M059J (cell line): ENCODE data around the gene PLCD4. TPM values are rescaled to one million over a fixed set of nuclear protein-coding genes. Genes with fewer than 3 reads are reported as not detected.

Experiments
- DNase-seq: peaks from one replicate; pipeline ENCODE4 v3.0.0-alpha.2; 2012; ENCODE audit warnings: low read depth
- total RNA-seq: library from RNA; depleted of rRNA; stranded (reverse); fragments of >200 nt; shearing (Covaris generic); gene quantifications from 2 replicates; pipeline ENCODE4 v1.2.3, GENCODE V29; 2014; rRNA removed

The PLCD4 gene
- 0.34 and 0.39 TPM in 2 replicates for total RNA-seq

DNA sequence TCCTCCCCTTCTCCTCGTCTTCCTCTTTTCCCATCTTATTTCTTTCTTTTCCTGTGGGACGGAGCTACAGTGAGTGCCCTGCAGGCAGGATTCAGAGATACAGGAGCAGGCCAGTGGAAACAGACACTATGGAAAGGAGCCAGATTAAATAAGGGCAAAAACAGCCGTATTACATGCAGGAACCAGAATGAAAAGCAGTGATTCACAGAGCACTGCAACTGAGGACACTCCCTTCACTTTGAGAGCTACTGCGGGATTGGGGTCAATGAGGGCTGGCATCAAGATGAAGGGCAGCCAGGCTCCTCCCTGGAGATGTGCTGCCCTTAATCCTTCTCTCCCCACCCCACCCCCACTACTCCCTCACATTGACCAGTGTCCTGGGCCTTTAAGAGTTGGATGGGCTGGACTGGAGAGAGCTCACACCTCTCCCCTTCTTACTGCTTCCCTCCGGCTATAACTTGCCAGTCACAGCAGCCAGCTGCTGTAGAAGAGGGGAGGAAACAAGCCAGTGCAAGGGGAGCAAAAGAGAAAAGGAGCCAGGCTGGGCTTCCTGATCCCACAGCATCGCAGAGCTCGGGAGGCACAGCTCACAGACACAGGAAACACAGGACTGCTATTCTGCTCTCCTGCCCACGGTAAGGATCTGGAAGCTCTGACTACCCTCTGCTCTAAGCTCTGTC lies at the start of gene PLCD4:
Gene PLCD4 (plus strand): TSS at position 464 of the 680 bp plus-strand sequence. CDS start 7,841 bp downstream, outside the sequence.
- peak; percentile 76 for DNase-seq

DNA sequence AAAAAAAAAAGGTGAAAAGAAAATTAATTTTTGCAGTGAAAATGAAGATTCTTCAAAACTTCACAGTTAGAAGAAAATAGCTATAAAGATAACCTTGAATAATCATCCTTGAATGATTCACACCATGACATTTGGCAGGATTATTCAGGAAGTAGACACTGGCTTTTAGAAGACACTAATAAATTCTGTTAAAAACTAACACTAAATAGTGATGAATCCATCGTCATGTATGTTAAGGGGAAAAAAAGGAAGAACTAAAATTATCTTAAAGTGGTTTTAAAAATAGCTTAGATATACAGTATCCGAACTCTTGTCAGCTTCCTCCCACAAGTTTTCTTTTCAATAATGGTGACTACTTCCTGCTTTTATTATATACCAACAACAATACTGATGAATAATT lies 49.8 kb upstream of the PLCD4 start:
- DNase-seq, result no peak

DNA sequence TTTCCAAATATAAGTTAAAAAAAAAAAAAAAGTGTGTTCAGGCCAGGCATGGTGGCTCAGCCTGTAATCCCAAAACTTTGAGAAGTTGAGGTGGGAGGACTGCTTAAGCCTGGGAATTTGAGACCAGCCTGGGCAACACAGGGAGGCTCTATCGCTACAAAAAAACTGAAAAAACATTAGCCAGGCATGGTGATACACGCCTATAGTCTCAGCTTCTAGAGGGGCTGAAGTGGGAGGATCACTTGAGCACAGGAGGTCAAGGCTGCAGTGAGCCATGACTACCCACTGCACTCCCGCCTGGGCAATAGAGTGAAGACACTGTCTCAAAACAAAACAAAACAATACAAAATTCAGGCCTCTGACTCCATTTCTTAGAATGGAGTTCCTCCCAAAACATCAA lies 48.7 kb upstream of the PLCD4 start:
- no peak for DNase-seq

DNA sequence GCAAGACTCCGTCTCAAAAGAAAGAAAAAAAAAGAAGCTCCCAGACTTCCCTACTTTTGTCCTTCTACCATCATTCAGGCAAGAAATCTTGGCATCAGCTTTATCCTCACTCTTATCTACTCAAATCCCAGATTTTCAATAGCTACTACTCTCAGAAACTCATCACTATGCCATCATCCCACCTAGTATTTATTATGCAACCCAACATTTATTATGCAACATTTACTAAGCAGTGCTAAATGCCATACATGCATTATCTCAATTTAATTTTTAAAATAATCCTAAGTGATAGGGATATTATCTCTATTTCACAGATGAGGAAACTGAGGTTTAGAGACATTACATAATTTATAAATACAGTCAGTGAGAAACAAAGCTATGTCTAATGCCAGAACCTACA lies 43.6 kb upstream of the PLCD4 start:
- no peak for DNase-seq

DNA sequence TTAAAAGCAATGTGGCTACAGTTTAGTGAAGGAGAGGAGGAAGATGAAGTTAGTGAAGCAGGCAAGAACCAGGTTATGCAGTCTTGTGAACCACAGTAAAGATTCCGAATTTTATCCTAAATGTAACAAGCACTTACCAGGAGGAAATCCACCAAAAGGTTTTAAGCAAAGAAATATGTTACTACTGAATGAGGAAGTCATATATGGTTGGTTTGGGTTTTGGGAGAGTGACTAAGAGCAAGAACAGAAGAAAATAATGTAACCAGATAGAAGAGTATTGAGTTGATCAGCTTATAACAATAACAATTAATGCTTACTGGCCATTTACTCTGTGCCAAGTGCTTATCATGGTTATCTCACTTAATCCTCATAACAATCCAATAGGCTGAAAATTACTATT lies 41.4 kb upstream of the PLCD4 start:
- no peak for DNase-seq

DNA sequence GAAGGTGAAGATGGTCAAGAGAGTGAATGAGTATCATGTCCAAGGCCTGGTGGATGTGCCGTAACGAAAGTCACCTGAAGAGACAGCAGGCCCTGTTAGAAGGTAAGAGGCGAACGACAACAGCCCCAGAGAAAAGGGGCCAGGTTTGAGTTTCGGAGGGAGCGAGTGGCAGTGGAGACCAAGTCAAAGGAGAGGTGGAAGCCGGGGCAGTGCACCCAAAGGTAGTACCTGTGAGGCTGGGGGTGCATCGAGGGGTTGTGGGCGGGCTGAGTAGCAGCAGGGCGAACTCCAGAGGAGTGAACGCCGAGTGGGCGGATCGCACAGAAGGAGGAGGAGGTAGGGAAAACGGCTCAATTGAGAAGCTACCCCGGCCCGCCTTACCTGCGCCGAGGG lies 39.9 kb upstream of the PLCD4 start:
- DNase-seq, result no peak

DNA sequence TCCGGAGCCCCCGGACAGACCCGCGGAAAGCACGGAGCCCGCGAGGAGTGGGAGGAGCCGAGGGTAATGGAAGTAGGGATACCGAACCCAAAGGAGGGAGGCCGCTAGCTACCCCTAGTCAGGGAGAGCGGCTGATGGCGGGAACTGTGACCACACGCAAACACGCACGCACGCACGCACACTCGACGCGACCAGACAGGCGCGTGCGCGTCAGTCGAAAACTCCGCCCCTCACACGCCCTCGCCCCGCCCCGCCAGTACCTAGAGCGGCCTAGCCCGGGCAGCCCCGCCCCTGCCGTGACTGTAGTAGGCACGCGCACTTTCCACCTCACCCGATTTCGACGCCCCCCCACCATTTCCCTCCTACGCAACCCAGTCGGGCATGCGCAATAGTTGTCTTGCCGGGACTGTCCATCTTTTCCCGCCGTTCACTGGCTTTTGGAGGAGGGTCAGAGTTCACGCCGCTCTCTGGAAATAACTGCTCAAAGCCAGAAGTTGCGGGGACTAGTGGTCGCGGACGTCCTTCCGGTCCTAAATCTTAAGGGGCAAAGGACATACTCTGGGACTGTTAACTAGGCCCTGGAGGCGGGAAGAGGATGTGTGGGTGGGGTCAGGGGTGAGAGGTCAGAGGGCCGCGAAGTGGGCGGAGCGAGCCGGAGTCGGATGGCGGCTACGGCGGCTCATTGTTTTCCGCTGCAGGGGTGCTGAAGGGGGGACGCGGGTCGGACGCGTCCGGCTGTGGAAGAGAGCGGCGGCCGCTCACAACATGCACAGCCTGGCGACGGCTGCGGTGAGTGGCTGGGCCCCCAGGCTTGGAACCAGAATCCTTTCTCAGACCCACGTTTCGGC lies 39.3 kb upstream of the PLCD4 start, which contains the start of the genes CNOT9 and USP37:
Gene CNOT9 (plus strand): TSS at position 650 of the 848 bp plus-strand sequence. CDS start 116 bp downstream, at position 766.
Gene USP37 (minus strand): TSS at position 162 of the 848 bp plus-strand sequence. CDS start 9,698 bp downstream, outside the sequence.
- peak; percentile 95 for DNase-seq

DNA sequence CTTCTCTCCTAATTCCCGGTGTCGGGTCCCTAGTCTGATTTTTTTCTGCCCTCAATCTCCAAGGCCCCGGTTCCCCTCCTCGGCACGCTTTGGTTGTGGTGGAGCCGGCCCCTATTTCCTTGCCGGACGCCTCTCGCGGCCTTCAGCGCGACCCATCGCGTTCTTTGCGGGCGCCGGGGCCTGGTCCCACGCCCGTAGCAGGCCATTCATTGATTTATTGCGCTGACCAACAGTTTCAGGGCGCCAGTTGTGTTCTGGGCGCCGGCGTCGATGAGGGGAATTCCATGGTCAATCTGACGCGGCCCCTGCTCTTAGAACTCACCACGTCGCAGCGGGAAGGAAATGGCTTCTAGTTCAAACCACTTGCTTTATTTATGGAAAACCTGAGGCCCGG lies 38.7 kb upstream of the PLCD4 start:
- peak; percentile 80 for DNase-seq

DNA sequence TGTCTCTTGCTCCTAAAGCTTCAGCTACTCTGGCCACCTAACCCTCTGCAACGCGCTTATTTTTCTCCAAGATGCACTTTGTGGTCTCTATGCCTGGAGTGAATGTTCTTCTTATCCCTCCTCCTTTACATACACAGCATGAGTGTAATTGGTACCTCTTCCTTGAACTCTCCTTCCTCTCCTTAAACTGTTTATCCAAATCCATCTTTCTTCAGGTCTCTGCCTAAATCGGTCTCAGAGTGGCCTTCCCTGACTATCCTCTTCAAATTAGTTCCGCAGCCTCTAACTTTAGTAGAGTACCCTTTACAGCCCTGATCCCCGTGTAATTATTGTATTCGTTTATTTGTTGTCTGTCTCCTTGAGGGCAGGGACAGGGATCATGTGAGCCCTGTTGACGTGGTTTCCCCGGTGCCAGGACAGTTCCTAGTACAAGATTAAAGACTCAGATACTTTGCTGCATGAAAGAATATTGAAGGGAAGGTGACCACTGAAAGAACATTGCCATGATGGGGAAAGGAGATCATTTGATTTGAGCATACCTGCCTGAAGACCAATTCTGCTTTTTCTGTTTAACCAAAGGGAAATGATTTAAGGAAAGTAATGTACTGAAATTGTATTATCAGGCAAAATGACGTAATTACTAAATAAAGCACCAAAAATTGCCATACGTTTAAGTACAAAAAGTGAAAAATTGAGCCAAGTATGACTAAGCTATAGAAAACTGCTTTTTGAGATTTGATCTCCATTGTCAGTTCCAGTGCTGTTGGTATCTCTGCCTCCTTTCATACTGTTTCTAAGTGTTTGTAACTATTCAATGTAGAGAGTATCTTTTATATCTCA lies 37.8 kb upstream of the PLCD4 start:
- peak; percentile 68 for DNase-seq

DNA sequence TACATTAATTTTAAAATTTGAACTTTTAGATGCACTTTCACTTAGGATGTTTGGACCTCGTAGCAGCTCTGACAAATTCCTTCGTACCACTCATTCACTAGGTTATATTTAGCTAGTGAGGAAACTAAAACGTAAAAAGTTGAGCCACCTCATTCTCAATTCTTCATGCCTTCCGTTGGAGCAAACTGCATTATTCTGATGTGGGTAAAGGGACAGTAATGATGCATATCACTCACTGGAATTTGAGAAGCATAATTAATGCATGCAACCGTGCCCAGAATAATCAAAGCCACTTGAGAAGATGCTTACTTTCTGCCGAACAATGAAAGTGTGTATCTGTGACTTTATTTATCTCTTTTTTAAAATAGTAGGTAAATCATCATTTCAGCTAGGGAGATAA lies 36.8 kb upstream of the PLCD4 start:
- peak; percentile 38 for DNase-seq

DNA sequence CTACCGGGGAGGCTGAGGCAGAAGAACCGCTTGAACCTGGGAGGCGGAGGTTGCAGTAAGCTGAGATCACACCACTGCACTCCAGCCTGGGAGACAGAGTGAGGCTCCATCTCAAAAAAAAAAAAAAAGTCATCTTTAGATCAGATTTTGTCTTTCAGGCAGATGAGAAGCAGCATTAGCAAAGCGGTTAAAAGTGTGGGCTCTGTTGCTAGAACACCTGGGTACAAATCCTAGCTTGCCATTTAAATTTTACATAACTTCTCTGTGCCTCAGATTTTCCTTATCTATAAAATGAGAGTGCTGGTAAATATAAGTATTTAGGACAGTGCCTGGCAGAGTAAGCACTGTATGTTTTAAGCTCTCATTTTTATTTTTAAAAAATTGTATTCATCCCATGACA lies 30.8 kb upstream of the PLCD4 start:
- DNase-seq, result no peak

DNA sequence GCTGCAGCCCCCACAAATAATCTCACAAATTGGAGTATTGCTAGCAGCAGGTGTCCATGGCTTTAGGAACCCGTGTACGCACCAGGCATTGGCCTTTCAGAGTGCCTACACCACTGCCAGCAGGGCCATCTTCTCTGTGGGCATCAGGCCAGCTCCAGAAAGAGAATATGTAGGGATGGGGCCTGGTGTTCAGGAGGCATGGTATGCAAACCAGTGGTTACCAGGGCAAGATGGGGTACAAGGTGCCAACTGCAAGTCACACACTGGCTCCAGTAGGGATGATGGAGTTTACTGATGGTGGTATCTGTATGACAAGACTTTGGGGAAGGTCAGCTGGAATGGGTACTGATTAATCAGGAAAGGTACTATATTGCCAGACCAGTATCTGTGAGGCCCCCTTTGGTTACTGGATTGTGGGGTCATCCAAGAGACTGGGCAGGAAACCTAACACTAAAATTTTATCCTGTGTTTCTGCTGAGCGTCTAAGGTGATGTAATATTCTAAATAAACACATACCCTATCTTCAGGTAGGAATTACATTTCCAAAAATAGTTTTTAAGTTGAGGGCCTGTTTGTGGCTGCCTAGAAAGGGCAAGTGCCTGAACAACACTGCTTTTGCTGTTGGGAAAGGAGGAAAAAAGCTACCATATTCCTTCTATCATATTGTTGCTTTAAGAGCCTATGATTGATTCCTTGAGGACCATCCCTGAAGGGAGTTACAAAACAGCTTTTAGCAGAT lies 30.0 kb upstream of the PLCD4 start:
- no peak for DNase-seq

DNA sequence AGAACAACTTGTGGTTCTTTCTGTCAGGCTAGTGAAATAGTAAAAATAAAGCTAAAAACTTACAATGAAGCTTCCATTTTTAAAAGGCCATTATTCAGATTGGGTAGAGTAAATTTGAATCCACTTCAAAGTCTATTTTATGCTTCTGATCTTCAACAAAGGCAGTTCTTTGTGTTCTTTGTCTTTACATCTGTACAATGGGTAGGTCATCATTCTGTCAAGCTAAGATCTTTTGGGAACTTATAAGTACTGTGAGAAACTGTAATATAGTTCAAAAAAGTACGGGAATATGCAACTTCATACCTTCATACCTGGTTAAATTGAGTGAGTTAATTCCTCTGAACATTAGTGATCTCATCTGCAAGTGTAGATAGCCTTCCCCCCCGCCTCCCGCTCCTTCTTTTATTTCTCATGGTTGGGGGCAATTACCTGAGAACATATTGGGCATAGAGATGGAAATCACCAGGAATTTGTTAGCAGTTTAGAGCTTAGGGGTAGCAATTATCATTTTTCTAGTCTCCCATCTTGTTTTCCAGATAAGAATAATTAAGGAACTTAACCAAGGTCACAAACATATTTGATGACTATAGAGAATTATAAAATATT lies 29.3 kb upstream of the PLCD4 start:
- DNase-seq, result no peak

DNA sequence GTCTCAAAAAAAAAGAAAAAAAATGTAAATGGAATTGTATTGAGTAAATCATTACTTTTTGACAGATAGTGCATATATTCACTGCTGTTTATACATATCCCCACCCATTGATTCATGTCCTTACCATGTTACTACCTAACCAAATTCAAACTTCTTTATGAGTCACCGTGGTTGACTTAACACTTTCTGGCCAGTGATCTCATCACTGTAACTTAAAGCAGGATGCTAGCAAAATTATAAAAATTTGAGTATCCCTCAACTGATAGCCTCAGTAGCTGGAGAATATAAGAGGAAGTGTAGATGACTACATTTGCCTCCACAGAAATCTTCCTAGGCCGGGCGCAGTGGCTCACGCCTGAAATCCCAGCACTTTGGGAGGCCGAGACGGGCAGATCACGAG lies 25.6 kb upstream of the PLCD4 start:
- DNase-seq, result peak; percentile 69

DNA sequence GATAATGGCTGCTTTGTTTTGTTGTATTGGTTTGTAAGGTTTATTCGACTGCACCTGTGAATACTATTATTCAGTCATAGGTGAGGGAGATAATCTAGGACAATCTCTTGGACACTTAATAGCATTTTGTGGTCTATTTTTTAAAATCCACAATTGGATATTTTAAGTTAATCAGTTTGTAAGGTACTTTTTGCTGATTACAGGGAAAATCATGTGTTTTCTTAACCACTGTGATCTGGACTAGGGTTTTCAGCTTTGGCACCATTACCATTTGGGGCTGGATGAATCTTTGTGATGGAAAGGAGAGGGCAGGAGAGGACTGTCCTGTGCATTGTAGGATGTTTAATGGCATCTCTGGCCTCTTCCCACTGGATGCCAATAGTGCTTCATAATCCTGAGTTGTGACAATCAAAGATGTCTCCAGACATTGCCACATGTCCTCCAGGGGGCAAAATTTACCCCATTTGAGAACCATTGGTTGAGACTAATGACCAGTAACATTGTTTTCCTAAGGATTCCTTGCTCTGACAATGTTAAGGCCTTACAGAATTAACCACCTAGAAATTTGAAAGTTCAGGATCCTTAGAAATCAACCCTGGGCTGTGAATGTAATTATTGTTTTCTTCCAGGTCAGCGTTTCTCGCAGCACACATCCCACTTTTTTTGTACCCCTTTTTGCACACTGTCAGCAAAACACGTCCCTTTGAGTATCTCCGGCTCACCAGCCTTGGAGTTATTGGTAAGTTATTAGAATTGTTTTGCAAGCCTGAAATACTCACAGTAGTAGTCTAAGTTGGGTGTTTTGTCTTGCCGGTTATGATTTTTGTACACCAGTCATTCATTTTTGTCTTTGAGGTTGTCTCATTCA lies 23.5 kb upstream of the PLCD4 start:
- DNase-seq, result no peak

DNA sequence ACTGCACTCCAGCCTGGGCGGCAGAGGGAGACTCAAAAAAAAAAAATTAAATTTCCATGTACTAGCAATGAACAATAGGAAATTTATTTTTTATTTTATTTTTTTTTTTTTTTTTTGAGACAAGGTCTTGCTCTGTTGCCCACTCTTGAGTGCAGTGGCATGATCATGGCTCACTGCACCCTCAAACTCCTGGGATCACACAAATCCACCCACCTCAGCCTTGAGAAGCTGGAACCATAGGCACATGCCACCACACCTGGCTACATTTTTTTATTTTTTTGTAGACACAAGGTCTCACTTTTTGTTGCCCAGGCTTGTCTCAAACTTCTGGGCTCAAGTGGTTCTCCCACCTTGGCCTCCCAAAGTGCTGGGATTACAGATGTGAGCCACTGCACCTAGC lies 22.2 kb upstream of the PLCD4 start:
- no peak for DNase-seq

DNA sequence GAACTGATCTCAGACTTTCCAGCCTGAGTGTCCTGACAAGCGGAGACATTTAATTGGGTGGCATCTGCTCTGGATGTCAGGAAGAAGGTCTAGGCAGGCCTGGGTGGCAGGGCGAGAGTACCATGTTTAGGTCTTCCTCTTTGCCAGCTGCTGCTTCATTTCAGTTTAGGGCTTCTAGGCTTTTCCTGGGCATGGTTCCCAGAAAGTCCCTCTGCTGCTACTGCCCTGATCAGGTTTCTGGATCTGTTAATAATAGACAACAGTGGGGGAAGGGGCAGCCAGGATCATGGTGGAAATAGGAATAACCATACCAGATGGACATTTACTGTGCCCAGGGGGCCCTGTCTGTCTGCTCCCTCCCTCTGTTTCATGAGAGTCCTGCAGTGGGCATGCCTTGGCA lies 2.3 kb upstream of the PLCD4 start:
- DNase-seq, result peak; percentile 47

DNA sequence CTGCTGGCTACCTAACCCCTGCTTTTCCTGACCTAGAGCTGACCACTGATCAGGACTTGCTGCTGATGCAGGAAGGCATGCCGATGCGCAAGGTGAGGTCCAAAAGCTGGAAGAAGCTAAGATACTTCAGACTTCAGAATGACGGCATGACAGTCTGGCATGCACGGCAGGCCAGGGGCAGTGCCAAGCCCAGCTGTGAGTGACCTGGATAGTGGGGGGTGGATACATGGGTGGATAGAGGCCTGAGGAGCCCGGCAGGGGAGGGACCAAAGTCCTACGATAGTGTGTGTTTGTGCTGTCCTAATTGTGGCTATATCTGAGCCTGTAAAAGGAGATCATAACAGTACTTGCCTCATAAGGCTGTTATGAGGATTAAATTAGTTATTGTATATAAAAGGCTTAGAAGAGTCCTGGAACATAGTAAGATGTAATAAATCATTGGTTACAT lies 8.2 kb downstream of the PLCD4 start:
- no peak for DNase-seq

DNA sequence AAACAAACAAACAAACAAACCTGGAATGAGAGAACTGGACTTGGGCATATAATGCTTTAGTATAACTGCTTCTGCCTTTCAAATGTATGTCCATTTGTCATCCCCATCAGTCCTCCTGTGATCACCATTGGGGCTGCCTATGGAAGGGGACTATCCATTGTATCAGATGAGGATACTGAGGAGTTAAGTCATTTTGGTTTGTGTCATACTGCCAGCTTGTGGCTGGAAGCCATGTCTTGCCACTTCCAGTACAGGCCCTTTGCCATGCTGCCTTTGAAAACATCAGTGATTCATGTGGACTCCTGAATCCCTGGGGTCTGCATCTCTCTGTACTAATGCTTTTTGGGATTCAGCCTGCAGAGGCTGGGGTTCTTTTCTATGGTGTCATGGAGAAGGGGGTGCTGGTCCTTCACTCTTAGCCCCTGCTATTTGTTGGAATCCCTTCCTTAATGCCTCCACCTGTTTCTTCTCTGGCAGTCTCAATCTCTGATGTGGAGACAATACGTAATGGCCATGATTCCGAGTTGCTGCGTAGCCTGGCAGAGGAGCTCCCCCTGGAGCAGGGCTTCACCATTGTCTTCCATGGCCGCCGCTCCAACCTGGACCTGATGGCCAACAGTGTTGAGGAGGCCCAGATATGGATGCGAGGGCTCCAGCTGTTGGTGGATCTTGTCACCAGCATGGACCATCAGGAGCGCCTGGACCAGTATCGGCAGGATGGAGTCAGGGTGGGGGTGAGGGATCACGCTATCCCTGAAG lies 10.6 kb downstream of the PLCD4 start:
- peak; percentile 41 for DNase-seq
